GM18951 (cell line): ENCODE results near the gene FTO.

Experiments
- POLR2A ChIP-seq: IDR thresholded peaks from 4 replicates; pipeline ENCODE4 v1.6.1; 2011; ENCODE audit warnings: mild to moderate bottlenecking; ENCODE audit not compliant: insufficient read length, insufficient read depth; ENCODE audit errors: extremely low read depth
- in situ Hi-C: fragments of 300-500 bp; cut with MboI; formaldehyde crosslinking; loops from one replicate; pipeline ENCODE4 v1.12.0; 2022; ENCODE audit warnings: low sequenced_read_pairs, mixed read lengths, inconsistent platforms; ENCODE audit not compliant: unreplicated experiment

FTO gene

DNA sequence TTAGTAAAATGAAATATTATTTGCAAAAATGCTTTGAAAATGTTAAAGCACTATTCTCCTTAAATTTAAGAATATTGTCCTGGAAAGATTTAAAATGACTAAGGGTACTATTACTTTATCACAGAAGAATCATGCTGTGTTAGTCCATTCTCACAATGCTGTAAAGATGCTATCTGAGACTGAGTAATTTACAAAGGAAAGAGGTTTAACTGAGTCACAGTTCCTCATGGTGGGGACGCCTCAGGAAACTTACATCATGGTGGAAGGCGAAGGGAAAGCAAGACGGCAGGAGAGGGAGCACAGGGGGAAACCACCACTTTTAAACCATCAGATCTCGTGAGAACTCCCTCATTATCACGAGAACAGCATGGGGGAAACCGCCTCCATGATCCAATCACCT lies 337.0 kb downstream of the FTO start:
- in situ Hi-C loops, result no loop called here
- TF ChIP-seq POLR2A, result no peak

DNA sequence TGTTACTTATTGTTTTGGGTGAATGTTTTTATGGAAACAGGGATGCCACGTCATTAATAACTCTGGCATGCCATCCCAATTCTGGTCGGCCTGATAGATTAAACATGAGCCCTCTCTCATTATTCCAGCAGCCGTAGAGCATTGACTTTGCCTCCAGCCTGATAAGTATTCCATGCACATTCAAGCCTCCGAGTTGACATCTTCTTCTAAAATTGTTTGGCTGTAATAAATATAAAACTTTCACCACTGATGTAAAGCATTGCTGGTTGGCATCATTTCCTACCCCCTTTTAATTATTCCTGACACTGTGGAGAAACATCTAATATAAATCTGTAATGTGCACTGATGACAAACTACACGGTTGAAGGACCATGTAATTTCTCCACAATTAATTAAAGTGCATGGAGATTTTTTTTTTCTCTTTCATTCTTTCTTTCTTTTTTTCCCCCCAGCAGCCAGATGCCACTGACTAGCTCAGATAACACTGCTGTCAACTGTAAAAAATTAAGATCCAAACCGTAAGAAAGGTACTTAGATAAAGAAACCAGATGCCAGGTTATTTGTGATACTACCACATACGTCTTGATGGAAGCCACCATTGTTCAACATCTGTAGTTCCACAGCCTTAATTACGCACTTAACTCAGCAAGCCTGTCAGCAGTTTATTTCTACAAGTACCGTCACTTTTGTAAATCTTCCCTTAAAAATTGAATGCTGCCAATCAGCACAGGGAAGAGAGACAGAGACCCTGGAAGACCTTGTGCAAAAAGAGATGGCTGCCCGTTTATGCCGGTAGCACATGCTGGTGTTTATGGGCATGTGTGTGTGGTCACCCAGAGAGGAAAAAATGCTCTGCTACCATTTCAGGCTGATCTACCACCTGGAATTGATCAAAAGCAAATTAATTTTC lies 344.9 kb downstream of the FTO start:
- in situ Hi-C loops, result no loop called here

DNA sequence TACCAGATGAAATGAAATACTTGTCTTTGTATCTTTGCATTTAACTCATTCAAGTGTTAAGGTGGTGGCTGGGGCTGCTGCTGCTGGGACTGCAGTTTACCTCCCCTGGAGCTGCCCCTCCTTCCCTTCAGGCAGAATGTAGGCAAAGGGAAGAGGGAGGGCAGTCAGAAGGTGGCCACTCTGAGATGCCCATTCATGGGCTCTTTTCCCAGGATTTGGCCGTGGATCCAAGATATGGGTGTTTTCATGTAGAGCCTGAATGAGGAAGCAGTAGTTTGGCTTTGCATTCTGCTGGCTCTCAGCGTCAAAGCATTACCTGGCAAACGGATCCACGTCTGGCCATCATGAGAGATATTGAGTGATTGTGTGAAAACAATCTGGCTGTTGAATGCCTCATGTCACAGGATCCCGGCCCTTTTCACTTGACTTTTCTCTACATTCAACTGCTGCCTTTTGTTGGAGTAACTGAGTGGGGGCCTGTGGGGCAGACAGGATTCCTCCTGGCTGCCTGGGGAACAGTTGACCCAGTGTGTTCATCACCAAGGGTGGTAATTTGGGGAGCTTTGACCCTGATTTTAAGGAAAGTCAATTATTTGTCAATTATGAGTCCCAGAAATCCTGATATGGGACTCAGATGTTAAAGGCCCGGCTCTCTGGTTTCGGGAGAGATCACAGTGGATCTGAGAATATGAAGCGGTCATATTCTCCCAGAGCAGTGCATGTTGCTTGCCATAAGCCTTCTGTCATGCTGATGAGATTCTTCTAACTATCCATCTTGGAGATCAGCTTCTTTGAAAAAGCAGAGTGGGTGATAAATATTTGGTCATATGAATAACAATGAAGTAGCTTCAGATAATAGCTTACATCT lies 345.9 kb downstream of the FTO start:
- in situ Hi-C loops, result no loop called here
- no peak for TF ChIP-seq POLR2A

More for the DNA sequence above, 344.9 kb downstream of the FTO start:
- TF ChIP-seq POLR2A, result no peak

DNA sequence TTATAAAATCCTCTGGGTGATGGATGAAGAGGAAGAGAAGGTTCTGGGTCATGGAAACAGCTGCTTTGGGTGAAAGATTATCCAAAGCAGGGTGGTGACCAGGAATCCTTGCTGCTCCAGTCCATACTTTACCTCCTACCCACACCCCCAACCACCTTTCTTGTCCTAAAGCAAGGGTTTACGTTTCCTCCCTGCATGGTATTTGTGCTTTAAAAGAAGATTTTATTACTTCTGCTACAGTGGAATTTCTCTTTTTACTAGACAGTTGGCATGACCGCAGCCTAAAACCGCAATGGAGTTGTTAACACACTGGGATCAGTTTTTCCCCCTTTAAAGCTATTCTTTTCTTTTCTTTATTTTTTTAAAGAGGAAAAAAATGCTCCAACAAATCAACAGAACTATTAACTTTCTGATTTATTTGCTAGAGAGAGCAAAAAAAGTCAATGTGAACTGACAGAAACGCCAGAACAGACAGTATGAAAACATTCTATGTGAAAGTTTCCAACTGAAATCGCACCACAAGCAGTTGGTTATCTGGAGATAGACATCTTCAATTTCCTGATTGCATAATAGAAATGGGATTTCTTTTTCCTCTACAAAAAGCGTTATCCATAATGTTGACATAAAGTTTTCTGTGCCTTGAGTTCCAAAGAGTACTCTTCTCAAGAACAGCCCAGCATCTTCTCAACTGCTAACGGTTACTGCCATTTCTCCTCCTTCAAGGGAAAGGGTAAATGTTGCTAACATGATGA lies 346.7 kb downstream of the FTO start:
- TF ChIP-seq POLR2A, result no peak
- in situ Hi-C loops, result no loop called here

DNA sequence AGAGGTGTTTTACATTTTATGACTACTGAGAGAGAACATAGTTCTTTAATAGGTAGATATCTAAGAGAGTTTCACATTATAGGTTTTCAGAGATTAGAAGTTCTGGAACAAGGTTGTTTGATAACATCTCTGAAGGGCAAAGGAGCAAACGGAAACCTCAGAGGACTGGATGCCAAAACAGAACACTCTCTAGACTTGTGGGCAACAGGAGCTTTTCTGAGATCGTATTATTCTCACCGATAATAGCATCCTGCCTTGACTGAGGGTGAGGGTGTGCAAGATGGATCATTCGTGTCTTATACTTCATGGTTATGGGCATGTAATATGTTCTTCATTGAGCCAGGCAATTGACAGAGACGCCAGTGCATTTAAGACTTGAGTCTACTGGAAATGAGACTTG lies 347.9 kb downstream of the FTO start:
- in situ Hi-C loops, result no loop called here
- TF ChIP-seq POLR2A, result no peak

DNA sequence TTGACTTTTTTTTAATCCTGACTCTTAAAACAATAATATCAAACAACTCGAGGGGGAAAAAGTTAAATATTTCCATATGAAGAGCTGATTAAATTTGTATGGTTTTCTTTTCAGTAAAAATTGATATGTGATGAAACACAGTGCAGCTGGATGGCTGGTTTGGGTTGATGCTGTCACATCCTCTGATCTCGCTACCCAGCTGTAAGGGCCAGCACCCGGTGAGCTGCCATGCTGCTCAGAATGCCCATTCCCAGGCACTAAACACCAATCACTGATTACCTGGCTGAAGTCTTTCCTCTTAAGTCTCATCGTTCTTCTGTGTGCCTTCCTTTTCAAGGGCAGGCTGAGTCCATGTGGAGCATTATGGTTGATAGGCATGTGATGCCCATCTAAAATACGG lies 348.3 kb downstream of the FTO start:
- in situ Hi-C loops, result no loop called here
- TF ChIP-seq POLR2A, result no peak

DNA sequence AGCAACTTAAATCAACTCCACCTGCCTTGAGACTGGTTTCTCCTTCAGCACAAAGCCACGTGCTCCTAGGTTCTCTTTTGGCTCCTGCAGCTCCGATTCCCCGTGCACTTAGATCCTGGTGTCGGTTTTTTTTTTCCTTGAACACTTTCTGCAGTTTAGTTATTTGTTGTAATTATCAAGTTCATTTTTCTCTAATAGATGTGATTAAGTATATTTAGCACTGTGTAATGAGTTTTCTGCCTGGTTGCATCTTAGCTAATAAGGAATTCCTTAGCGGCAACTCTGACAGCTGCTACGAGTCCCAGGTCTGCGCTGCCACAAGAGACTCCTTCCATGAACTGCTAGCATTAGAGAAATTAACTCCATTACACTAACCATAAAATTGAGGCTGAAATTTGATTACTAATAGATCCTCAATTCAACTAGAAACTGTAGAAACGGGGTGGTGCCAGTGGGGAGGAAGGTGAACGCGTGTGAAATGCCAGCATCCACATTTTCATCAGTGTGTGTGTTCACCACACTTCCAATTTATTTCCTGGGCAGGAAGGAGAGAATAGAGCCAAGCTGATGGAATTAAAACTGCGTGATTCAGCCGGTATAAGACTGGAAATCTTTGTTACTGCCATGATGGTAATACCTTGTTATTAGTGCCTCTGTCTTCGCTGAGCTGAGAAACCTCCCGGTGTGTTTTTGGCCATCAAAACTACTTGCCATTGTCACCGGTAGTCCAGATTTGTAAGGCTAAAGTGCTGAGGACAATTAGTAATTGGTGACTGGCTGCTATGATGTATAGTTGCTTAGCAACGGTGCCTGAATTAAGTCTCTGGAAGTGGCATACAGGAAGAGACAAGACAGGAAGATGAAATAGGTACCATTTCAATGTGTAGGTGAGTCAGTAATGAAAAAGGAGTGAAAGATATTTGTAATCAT lies 350.2 kb downstream of the FTO start:
- TF ChIP-seq POLR2A, result no peak
- in situ Hi-C loops, result no loop called here

DNA sequence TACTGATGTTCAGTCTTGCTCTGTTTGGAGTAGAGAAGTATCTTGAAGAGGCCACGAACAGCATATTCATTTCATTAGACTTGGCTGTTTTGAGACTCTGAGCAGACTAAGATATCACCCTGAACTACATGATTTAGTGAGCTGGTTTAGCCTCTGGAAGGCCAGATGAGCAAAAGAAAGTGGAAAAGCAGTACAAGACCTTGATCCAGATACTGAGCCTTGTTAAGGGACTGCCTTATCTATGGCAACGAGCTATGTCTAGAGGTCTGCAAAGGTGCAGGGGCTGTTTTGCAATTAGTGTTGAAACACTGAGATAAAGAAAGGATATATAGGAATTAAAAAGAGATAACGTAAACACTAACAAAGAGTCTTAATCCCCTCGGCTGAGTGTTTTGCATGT lies 351.2 kb downstream of the FTO start:
- in situ Hi-C loops, result no loop called here
- TF ChIP-seq POLR2A, result no peak

DNA sequence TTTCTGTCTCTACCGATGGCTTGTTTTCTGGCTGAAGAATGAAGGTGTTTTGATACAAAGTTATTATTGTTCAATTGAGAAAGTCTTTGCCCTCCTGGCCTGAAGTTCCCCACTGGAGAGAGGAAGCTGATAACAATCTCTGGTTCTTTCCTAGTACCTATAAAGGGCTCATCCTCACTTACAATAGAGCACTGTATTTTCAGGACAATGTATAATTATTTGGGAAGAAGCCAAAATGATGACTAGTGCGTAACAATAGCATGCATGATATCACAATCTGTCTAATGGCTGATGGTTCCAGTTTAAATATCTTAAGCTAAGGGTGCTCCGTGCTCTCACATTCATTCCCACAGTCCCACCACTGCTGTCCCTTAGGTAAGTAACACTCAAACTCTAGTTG lies 351.9 kb downstream of the FTO start:
- in situ Hi-C loops, result no loop called here
- TF ChIP-seq POLR2A, result no peak

DNA sequence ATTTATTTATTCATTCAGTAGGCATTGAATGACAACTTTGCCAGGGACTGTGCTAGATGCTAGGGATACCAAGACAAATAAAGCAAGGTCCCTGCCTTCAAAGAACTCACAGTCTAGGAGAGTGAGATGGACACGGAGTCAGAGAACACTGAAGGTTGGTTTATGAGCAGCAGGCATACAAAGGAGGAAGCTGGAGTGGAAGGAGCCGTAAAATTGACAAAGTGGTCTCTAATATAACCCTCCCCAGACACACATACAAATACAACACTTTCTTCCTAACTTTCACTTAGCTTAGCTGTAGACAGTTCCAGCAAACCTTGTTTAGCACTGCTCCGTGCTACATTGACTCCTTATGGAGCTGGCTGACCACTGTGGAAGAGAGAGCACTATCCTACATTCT lies 353.0 kb downstream of the FTO start:
- no peak for TF ChIP-seq POLR2A
- in situ Hi-C loops, result no loop called here

DNA sequence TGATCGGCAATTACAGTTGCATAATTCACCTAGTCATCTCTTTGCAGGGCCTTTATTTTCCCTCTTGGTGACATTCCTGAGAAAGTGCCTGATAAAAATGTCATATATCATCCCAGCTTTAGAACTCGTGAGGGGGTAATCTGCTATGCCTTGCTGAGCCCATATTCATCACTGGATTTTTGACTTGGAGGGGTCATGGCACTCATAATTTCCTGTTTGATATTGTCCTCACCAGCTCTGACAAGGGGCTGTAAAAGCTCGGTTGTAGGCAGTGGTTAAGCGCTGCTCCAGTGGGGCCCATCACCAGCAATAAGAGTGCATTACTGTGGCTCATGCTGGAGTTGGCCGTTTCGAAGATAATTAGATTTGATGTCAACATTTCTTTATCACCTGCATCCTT lies 355.4 kb downstream of the FTO start:
- no peak for TF ChIP-seq POLR2A
- in situ Hi-C loops, result no loop called here
